DOHH2 (cell line): ENCODE data around the gene COL20A1.

Source experiments
- H3F3A ChIP-seq: fragments of 200-600 bp; sonication (generic), shearing (Covaris generic); 2 replicates; pipeline ENCODE4 v1.6.0; 2016; ENCODE audit warnings: antibody characterized with exemption, mild to moderate bottlenecking; ENCODE audit not compliant: control insufficient read depth, insufficient read depth
- H3K27ac ChIP-seq: fragments of 200-600 bp; sonication (generic); 2 replicates; pipeline ENCODE4 v1.5.1; 2014; ENCODE audit warnings: low read depth, mild to moderate bottlenecking, low read length, moderate library complexity
- H3K27me3 ChIP-seq: fragments of 200-600 bp; sonication (generic); 2 replicates; pipeline ENCODE4 v1.6.1; 2014; ENCODE audit warnings: mild to moderate bottlenecking, low read length, mixed read lengths; ENCODE audit not compliant: control insufficient read depth
- H3K36me3 ChIP-seq: fragments of 200-600 bp; sonication (generic); 2 replicates; pipeline ENCODE4 v1.6.1; 2014; ENCODE audit warnings: mild to moderate bottlenecking, low read length, moderate library complexity, mixed read lengths; ENCODE audit not compliant: control insufficient read depth
- H3K4me1 ChIP-seq: fragments of 200-600 bp; sonication (generic); 2 replicates; pipeline ENCODE4 v1.6.1; 2014; ENCODE audit warnings: mild to moderate bottlenecking, low read length, mixed read lengths; ENCODE audit not compliant: control insufficient read depth
- H3K4me2 ChIP-seq: fragments of 200-600 bp; sonication (generic); 2 replicates; pipeline ENCODE4 v1.6.0; 2014; ENCODE audit warnings: mild to moderate bottlenecking, low read length, moderate library complexity
- H3K4me3 ChIP-seq: fragments of 200-600 bp; sonication (generic); 2 replicates; pipeline ENCODE4 v1.5.1; 2014; ENCODE audit warnings: mild to moderate bottlenecking, low read length, mixed read lengths
- H3K79me2 ChIP-seq: fragments of 200-600 bp; sonication (generic); 2 replicates; pipeline ENCODE4 v1.6.1; 2014; ENCODE audit warnings: mild to moderate bottlenecking, low read length, mixed read lengths; ENCODE audit not compliant: control insufficient read depth
- H3K9me2 ChIP-seq: fragments of 200-600 bp; sonication (generic); replicated peaks from 2 replicates; pipeline ENCODE4 v1.6.1; 2014; ENCODE audit warnings: mild to moderate bottlenecking, low read length, mixed read lengths; ENCODE audit not compliant: control insufficient read depth
- H3K9me3 ChIP-seq: fragments of 200-600 bp; sonication (generic); 2 replicates; pipeline ENCODE4 v1.6.1; 2014; ENCODE audit warnings: antibody characterized with exemption, low read length, mixed read lengths; ENCODE audit not compliant: control insufficient read depth, insufficient read depth
- H4K20me1 ChIP-seq: fragments of 200-600 bp; sonication (generic); 2 replicates; pipeline ENCODE4 v1.6.0; 2014; ENCODE audit warnings: low read depth, mild to moderate bottlenecking, antibody characterized with exemption, low read length, moderate library complexity; ENCODE audit not compliant: control insufficient read depth, insufficient read depth
- CTCF ChIP-seq: fragments of 200-600 bp; sonication (generic); IDR thresholded peaks from one replicate; pipeline ENCODE4 v1.5.1; 2014; ENCODE audit warnings: antibody characterized with exemption, mild to moderate bottlenecking, low read depth, low read length; ENCODE audit not compliant: poor library complexity, severe bottlenecking
- EZH2phosphoT487 ChIP-seq: fragments of 200-600 bp; sonication (generic); IDR thresholded peaks from 2 replicates; pipeline ENCODE4 v1.6.1; 2017; ENCODE audit warnings: borderline replicate concordance, mild to moderate bottlenecking, antibody characterized with exemption, low read length, moderate library complexity, mixed read lengths

COL20A1 gene

GRCh38 chr20:63329331-63330083, 36.5 kb downstream of the COL20A1 start:
- Histone ChIP-seq H3K27me3 (no peaks in the 10 kb centered on the region), H3K9me3 (peaks cover 14% of the 10 kb centered on the region; the same call in 1 of the 2 replicates), H3K36me3 (no peaks in the 10 kb centered on the region), H3K9me2 (no peaks in the 10 kb centered on the region), H3K4me2 (no peak overlapping the region), H3K79me2 (no peaks in the 10 kb centered on the region), H3K4me1 (peaks cover 23% of the 10 kb centered on the region), H3K27ac (no peak overlapping the region), H3K4me3 (no peak overlapping the region), H3F3A (peaks cover 14% of the 10 kb centered on the region), H4K20me1 (no peaks in the 10 kb centered on the region)
- no peak for TF ChIP-seq EZH2phosphoT487
- no peak for TF ChIP-seq CTCF

- H3F3A ChIP-seq, result peaks cover 14% of the 10 kb centered on the region
Observed at GRCh38 chr20:63330084-63330760, 37.2 kb downstream of the COL20A1 start.

GRCh38 chr20:63330940-63331339, 38.0 kb downstream of the COL20A1 start:
- no peaks in the 10 kb centered on the region for H4K20me1 ChIP-seq
- H3K9me2 ChIP-seq, result no peaks in the 10 kb centered on the region
- H3K27me3 ChIP-seq, result no peaks in the 10 kb centered on the region
- no peak overlapping the region for H3K27ac ChIP-seq
- no peaks in the 10 kb centered on the region for H3K36me3 ChIP-seq
- H3K4me2 ChIP-seq, result no peak overlapping the region
- H3K9me3 ChIP-seq, result peaks cover 13% of the 10 kb centered on the region; the same call in 1 of the 2 replicates
- no peaks in the 10 kb centered on the region for H3K79me2 ChIP-seq
- no peak for TF ChIP-seq CTCF
- TF ChIP-seq EZH2phosphoT487, result no peak
- H3K4me3 ChIP-seq, result no peak overlapping the region
- peaks cover 14% of the 10 kb centered on the region for H3F3A ChIP-seq
- peaks cover 14% of the 10 kb centered on the region for H3K4me1 ChIP-seq

More at GRCh38 chr20:63330084-63330760, 37.2 kb downstream of the COL20A1 start:
- no peak overlapping the region for H3K4me2 ChIP-seq
- H3K27ac ChIP-seq, result no peak overlapping the region
- no peaks in the 10 kb centered on the region for H4K20me1 ChIP-seq
- H3K36me3 ChIP-seq, result no peaks in the 10 kb centered on the region
- H3K4me1 ChIP-seq, result peaks cover 21% of the 10 kb centered on the region
- TF ChIP-seq CTCF (no peak), EZH2phosphoT487 (no peak)
- no peaks in the 10 kb centered on the region for H3K79me2 ChIP-seq
- H3K9me2 ChIP-seq, result no peaks in the 10 kb centered on the region
- no peak overlapping the region for H3K4me3 ChIP-seq
- H3K27me3 ChIP-seq, result no peaks in the 10 kb centered on the region
- peaks cover 14% of the 10 kb centered on the region; the same call in 1 of the 2 replicates for H3K9me3 ChIP-seq
